Measurements from ENCODE around the gene CYB561.

DNA sequence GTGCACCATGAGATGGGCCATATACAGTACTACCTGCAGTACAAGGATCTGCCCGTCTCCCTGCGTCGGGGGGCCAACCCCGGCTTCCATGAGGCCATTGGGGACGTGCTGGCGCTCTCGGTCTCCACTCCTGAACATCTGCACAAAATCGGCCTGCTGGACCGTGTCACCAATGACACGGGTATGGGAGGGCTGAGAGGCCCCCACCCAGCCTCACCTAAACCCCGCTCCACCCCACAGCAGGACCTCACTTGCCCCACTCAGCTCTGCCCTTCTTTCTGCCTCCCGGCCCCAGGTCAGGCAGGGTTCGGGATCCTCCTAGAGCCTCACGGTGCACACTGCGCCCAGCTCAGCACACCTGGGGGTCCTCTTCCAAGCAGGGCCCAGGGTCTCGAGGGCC lies 36.4 kb upstream of the CYB561 start:
- TF ChIP-seq SUZ12 (IDR thresholded peaks at IDR 0.05) (no peak), FOXA1 (IDR thresholded peaks at IDR 0.05) (no peak), FOXK2 (IDR thresholded peaks at IDR 0.05) (no peak), SP1 (IDR thresholded peaks at IDR 0.05) (no peak), BHLHE40 (IDR thresholded peaks at IDR 0.05; ENCODE audit: borderline replicate concordance) (no peak), FOXM1 (IDR thresholded peaks at IDR 0.05; ENCODE audit: borderline replicate concordance) (no peak), ZNF384 (IDR thresholded peaks at IDR 0.05) (no peak), L3MBTL2 (conservative IDR thresholded peaks at IDR 0.05) (no peak), CTBP1 (IDR thresholded peaks at IDR 0.05; ENCODE audit: borderline replicate concordance) (no peak), TARDBP (IDR thresholded peaks at IDR 0.05) (no peak), ARNT (IDR thresholded peaks at IDR 0.05) (no peak)
- TF ChIP-seq, protein P1, sequence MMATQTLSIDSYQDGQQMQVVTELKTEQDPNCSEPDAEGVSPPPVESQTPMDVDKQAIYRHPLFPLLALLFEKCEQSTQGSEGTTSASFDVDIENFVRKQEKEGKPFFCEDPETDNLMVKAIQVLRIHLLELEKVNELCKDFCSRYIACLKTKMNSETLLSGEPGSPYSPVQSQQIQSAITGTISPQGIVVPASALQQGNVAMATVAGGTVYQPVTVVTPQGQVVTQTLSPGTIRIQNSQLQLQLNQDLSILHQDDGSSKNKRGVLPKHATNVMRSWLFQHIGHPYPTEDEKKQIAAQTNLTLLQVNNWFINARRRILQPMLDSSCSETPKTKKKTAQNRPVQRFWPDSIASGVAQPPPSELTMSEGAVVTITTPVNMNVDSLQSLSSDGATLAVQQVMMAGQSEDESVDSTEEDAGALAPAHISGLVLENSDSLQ (IDR thresholded peaks at IDR 0.05) = no peak

Measured in HEK293T (cell line).